ENCODE data around the gene PLA2G7. TPM values are rescaled to one million over a fixed set of nuclear protein-coding genes. Genes with fewer than 3 reads are reported as not detected.

PLA2G7 gene
- polyA plus RNA-seq, 1 donor from 2014 or later = 0.35 TPM

- no peaks in the 10 kb centered on the region for H3K79me2 ChIP-seq (replicated peaks; ENCODE audit: insufficient read depth, low read length)
- no peak overlapping the region for H3K4me2 ChIP-seq (ENCODE audit: low read length)
- H3K27me3 ChIP-seq (ENCODE audit: insufficient read depth, low read depth, low read length) = no peaks in the 10 kb centered on the region
- TF ChIP-seq MXI1 (conservative IDR thresholded peaks at IDR 0.05; ENCODE audit: poor library complexity, severe bottlenecking) = no peak
- no peak for TF ChIP-seq EP300 (conservative IDR thresholded peaks at IDR 0.05; ENCODE audit: poor library complexity, severe bottlenecking)
- no peak for TF ChIP-seq SMC3 (conservative IDR thresholded peaks at IDR 0.05; ENCODE audit: poor library complexity)
- TF ChIP-seq RAD21 (conservative IDR thresholded peaks at IDR 0.05) = no peak
- TF ChIP-seq TAF1 (IDR thresholded peaks at IDR 0.05; ENCODE audit: low read depth) = no peak
- TF ChIP-seq CTCF (IDR thresholded peaks at IDR 0.05; ENCODE audit: poor library complexity, severe bottlenecking) = no peak
- TF ChIP-seq REST (IDR thresholded peaks at IDR 0.05; ENCODE audit: borderline replicate concordance) = no peak
- TF ChIP-seq POLR2AphosphoS5 (IDR thresholded peaks at IDR 0.05) = no peak
- no peak for TF ChIP-seq EZH2 (IDR thresholded peaks at IDR 0.05; ENCODE audit: borderline replicate concordance, insufficient read depth, low read length, poor library complexity, severe bottlenecking)
- H3F3A ChIP-seq (ENCODE audit: insufficient read depth, low read length, poor library complexity, severe bottlenecking) = no peaks in the 10 kb centered on the region
- H3K9me2 ChIP-seq (ENCODE audit: insufficient read depth, low read length) = no peaks in the 10 kb centered on the region
- no peak overlapping the region for H2AFZ ChIP-seq (ENCODE audit: low read depth, low read length)
- no peak overlapping the region for H3K9ac ChIP-seq (ENCODE audit: low read length)
- no peaks in the 10 kb centered on the region for H4K20me1 ChIP-seq (ENCODE audit: insufficient read depth)
- no peaks in the 10 kb centered on the region for H3K36me3 ChIP-seq (ENCODE audit: insufficient read depth, low read length)
- H3K9me3 ChIP-seq (ENCODE audit: low read length) = no peaks in the 10 kb centered on the region
- H3K27ac ChIP-seq (ENCODE audit: low read length) = no peak overlapping the region
- H3K4me3 ChIP-seq (ENCODE audit: low read length) = no peak overlapping the region
Observed at GRCh38 chr6:46720401-46720800, 14.8 kb downstream of the PLA2G7 start.

GRCh38 chr6:46719099-46719498, 16.1 kb downstream of the PLA2G7 start:
- H3K27ac ChIP-seq (ENCODE audit: low read length) = no peak overlapping the region
- H4K20me1 ChIP-seq (ENCODE audit: insufficient read depth) = no peaks in the 10 kb centered on the region
- no peak overlapping the region for H3K9ac ChIP-seq (ENCODE audit: low read length)
- no peak for TF ChIP-seq REST (IDR thresholded peaks at IDR 0.05; ENCODE audit: borderline replicate concordance)
- no peak for TF ChIP-seq POLR2AphosphoS5 (IDR thresholded peaks at IDR 0.05)
- TF ChIP-seq SMC3 (conservative IDR thresholded peaks at IDR 0.05; ENCODE audit: poor library complexity) = no peak
- TF ChIP-seq RAD21 (conservative IDR thresholded peaks at IDR 0.05) = no peak
- TF ChIP-seq EP300 (conservative IDR thresholded peaks at IDR 0.05; ENCODE audit: poor library complexity, severe bottlenecking) = no peak
- TF ChIP-seq EZH2 (IDR thresholded peaks at IDR 0.05; ENCODE audit: borderline replicate concordance, insufficient read depth, low read length, poor library complexity, severe bottlenecking) = no peak
- no peak for TF ChIP-seq CTCF (IDR thresholded peaks at IDR 0.05; ENCODE audit: poor library complexity, severe bottlenecking)
- no peak for TF ChIP-seq MXI1 (conservative IDR thresholded peaks at IDR 0.05; ENCODE audit: poor library complexity, severe bottlenecking)
- TF ChIP-seq TAF1 (IDR thresholded peaks at IDR 0.05; ENCODE audit: low read depth) = no peak
- H3K9me2 ChIP-seq (ENCODE audit: insufficient read depth, low read length) = no peaks in the 10 kb centered on the region
- H3K4me3 ChIP-seq (ENCODE audit: low read length) = no peak overlapping the region
- H3K4me2 ChIP-seq (ENCODE audit: low read length) = no peak overlapping the region
- H3F3A ChIP-seq (ENCODE audit: insufficient read depth, low read length, poor library complexity, severe bottlenecking) = no peaks in the 10 kb centered on the region
- no peaks in the 10 kb centered on the region for H3K27me3 ChIP-seq (ENCODE audit: insufficient read depth, low read depth, low read length)
- no peaks in the 10 kb centered on the region for H3K9me3 ChIP-seq (ENCODE audit: low read length)
- no peaks in the 10 kb centered on the region for H3K79me2 ChIP-seq (replicated peaks; ENCODE audit: insufficient read depth, low read length)
- no peaks in the 10 kb centered on the region for H3K36me3 ChIP-seq (ENCODE audit: insufficient read depth, low read length)
- H2AFZ ChIP-seq (ENCODE audit: low read depth, low read length) = no peak overlapping the region

All from neural cell (in vitro differentiated cells).